ENCODE results near the gene PTPRN2. TPM values are rescaled to one million over a fixed set of nuclear protein-coding genes. Genes with fewer than 3 reads are reported as not detected.

Gene PTPRN2
- total and polyA plus RNA-seq, 2 donors from 2014 or later: 4.8 to 6.2 TPM

DNA sequence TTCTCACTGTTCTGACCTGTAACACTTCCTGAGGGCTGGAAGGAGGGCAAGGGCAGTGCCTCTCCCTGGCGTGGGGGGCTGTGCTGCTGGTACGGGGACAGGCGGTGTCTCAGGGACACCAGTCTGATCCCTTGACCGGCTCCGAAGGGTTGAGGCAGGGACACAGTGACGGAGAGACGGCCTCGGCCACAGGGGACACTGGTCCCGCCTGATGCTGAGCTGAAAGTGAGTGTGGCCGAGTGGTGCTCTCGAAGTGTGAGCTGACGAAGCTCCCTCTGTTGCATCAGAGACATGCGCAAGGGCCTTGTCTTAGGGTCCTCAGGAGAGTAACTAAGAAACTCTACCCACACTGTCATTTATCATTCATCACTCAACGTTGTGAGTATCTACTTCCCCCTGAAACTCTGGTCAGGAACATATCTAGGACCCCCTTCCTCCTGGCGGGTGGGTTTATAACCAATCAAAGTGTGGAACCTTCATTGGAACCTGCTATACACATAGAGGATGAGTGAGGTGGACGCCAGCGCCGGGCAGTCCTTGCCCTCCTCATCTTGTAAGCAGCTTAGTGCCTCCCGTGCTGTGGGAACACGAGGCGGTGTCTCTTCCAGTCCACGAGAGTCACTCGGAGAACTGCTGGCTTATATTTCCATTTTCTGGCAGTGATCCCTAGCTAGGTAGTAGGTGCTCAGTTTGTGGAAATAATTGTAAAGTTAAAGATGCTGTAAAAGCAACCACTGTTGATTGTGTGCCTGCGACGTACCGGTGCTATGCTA lies 967.7 kb downstream of the PTPRN2 start:
- H3K4me1 ChIP-seq (ENCODE audit: control insufficient read depth in 2 of 3, insufficient read depth in 2 of 3, low read depth in 1 of 3, low read length in 3 of 3): no peaks in the 10 kb centered on the region
- DNase-seq: no peak

DNA sequence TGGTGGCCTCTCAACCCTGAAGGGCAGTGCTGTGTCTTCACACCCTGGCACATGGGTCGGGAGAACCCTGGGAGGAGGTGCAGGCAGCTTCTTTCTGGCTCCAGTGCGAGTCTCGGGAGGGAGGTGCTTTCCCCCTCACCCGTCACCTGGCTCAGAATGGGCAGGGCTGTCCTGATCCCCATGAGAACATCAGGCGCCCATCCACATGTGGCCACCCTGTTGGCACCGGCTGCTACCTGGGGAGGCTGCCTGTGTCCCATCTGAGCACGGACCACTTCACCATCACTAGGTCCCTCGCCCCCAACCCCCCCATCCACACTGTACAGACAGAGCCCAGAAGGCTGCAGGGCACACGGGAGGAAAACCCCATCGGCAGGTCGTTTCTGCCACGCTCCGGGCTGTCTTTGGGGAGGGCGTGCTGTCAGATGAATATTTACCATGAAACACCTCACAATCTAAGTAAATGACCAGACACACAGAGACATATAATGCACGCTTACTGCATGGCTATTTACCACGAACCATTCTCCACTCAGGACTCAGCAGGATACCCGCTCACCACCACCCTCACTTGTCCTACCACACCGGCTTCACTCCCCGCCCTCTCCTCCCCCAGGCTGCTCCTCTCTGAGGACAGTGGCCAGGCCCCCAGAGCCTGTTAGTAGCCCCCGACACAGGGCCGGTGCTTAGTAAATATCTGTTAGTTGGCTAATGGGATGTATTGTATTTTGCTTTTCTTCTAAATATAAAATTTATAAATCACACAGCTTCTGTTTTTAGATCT lies 968.6 kb downstream of the PTPRN2 start:
- TF ChIP-seq CTCF (IDR thresholded peaks at IDR 0.05; ENCODE audit: borderline replicate concordance, extremely low read depth, insufficient read depth): no peak
- FAIRE-seq: no peak
- H3K36me3 ChIP-seq (ENCODE audit: control insufficient read depth in 2 of 3, insufficient read depth in 3 of 3, low read length in 3 of 3): no peaks in the 10 kb centered on the region
- DNase-seq: no peak
- H3K4me1 ChIP-seq (ENCODE audit: control insufficient read depth in 2 of 3, insufficient read depth in 2 of 3, low read depth in 1 of 3, low read length in 3 of 3): no peaks in the 10 kb centered on the region
- no peak overlapping the region for H3K4me3 ChIP-seq (ENCODE audit: low read length in 3 of 3)
- no peak overlapping the region for H3K9ac ChIP-seq (ENCODE audit: low read length in 3 of 3)
- no peaks in the 10 kb centered on the region for H3K9me3 ChIP-seq (ENCODE audit: control insufficient read depth in 2 of 3, insufficient read depth in 1 of 3, low read length in 3 of 3)
- intact Hi-C loops (cut with DNase I): no loop called here
- no peak overlapping the region for H3K27ac ChIP-seq (ENCODE audit: low read depth in 2 of 2, low read length in 2 of 2)
- H3K27me3 ChIP-seq (ENCODE audit: control insufficient read depth, insufficient read depth, low read length): peaks cover 4% of the 10 kb centered on the region

More for the DNA sequence above, 967.7 kb downstream of the PTPRN2 start:
- Histone ChIP-seq H3K27me3 (ENCODE audit: control insufficient read depth, insufficient read depth, low read length) (peaks cover 4% of the 10 kb centered on the region), H3K9ac (ENCODE audit: low read length in 3 of 3) (no peak overlapping the region), H3K4me3 (ENCODE audit: low read length in 3 of 3) (no peak overlapping the region), H3K36me3 (ENCODE audit: control insufficient read depth in 2 of 3, insufficient read depth in 3 of 3, low read length in 3 of 3) (no peaks in the 10 kb centered on the region), H3K27ac (ENCODE audit: low read depth in 2 of 2, low read length in 2 of 2) (no peak overlapping the region), H3K9me3 (ENCODE audit: control insufficient read depth in 2 of 3, insufficient read depth in 1 of 3, low read length in 3 of 3) (no peaks in the 10 kb centered on the region)
- intact Hi-C loops (cut with DNase I): no loop called here
- no peak for TF ChIP-seq CTCF (IDR thresholded peaks at IDR 0.05; ENCODE audit: borderline replicate concordance, extremely low read depth, insufficient read depth)
- FAIRE-seq: no peak

GRCh38 chr7:157618091-157618726 lies 969.4 kb downstream of the PTPRN2 start:
- no peak for TF ChIP-seq CTCF (IDR thresholded peaks at IDR 0.05; ENCODE audit: borderline replicate concordance, extremely low read depth, insufficient read depth)
- FAIRE-seq (no peak), DNase-seq (no peak)
- Histone ChIP-seq H3K36me3 (ENCODE audit: control insufficient read depth in 2 of 3, insufficient read depth in 3 of 3, low read length in 3 of 3) (no peaks in the 10 kb centered on the region), H3K27ac (ENCODE audit: low read depth in 2 of 2, low read length in 2 of 2) (no peak overlapping the region), H3K4me1 (ENCODE audit: control insufficient read depth in 2 of 3, insufficient read depth in 2 of 3, low read depth in 1 of 3, low read length in 3 of 3) (no peaks in the 10 kb centered on the region), H3K27me3 (ENCODE audit: control insufficient read depth, insufficient read depth, low read length) (peaks cover 6% of the 10 kb centered on the region), H3K4me3 (ENCODE audit: low read length in 3 of 3) (no peak overlapping the region), H3K9me3 (ENCODE audit: control insufficient read depth in 2 of 3, insufficient read depth in 1 of 3, low read length in 3 of 3) (no peaks in the 10 kb centered on the region), H3K9ac (ENCODE audit: low read length in 3 of 3) (no peak overlapping the region)
- intact Hi-C loops (cut with DNase I): no loop called here

All from kidney (tissue), 14 donors.